HG03558 (cell line): ENCODE measurements around the gene HSP90AA1.

ENCODE experiments used
- ATAC-seq: cut with Tn5 transposase; IDR thresholded peaks from one replicate; pipeline ENCODE4 v1.9.1; 2021; ENCODE audit warnings: moderate number of reproducible peaks; ENCODE audit not compliant: unreplicated experiment; ENCODE audit errors: extremely low read depth

HSP90AA1 gene

DNA sequence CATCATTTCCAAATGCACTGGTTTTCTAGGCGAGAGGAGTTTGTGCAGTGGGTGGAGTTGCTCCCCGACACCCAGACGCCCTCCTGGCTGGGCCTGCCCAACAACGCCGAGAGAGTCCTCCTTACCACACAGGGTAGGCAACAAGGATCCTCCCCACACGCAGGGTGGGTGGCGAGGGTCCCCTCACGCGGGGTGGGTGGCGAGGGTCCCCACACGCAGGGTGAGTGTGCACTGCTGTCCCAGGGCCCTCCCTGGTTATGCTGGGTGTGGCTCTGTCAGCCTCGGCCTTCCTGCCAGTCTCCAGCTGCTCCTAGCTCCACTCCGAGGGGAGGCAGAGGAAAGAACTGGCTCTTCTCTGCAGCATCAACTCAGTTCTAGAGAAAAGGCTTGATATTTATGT, 42.3 kb downstream of the HSP90AA1 start:
- no peak for ATAC-seq

DNA sequence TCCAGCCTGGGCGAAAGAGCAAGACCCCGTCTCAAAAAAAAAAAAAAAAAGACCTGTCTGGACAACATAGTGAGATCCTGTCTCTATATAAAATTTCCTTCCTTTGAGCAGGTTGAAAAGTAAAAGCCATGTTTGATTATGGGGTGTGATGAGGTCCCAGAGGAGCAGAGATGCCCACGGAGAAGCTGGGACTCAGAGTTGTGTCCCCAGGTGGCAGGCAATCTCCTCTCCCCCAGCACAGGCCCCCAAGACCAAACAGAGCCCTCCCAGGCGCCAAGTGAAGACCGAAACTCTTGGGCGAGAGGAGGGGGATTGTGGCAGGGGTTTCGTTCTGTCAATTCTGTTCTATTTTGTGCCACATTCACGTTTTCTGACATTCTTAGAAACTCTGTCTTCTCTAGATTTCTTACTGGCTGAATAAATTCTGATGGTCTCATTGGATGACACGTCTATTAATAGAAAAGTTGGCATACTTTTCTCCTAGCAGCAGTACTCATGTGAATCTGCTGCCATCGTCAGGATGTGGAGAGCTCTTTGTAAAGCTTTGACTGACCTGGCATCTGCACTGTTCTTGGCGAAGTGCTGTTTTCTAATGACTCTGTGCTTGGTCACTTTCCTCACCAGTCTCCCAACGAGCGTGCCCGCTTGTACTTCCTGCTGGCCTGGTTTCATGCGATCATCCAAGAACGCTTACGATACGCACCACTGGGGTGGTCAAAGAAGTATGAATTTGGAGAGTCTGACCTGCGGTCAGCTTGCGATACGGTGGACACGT, 43.4 kb downstream of the HSP90AA1 start:
- no peak for ATAC-seq

DNA sequence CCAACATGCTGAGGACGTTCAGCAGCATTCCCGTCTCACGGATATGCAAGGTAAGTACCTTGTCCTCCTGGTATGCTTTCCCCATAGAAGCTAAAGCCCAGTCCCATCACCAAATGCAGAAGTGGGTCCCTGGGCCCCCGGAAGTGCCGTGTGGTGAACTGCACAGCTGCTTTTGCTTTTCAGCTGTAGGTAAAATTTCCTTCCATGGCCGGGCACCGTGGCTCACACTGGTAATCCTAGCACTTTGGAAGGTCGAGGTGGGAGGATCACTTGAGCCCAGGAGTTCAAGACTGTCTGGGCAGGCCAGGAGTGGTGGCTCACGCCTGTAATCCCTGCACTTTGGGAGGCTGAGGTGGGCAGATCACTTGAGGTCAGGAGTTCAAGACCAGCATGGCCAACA, 44.1 kb downstream of the HSP90AA1 start:
- ATAC-seq: no peak

DNA sequence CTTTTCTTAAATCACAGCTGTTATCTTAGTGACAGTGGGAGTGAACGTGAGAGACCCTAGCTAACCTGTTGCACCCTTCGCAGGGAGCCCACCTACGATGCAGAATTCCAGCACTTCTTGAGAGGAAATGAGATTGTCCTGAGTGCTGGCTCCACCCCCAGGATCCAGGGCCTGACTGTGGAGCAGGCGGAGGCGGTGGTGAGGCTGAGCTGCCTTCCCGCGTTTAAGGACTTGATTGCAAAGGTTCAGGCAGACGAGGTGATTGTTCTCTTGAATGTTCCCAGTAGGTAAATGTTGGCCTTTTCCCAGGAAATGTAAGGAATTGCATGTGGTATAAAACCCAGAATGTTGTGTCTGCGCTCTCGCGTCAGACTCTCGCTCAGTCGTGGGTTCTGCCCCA, 46.7 kb downstream of the HSP90AA1 start:
- ATAC-seq: no peak

DNA sequence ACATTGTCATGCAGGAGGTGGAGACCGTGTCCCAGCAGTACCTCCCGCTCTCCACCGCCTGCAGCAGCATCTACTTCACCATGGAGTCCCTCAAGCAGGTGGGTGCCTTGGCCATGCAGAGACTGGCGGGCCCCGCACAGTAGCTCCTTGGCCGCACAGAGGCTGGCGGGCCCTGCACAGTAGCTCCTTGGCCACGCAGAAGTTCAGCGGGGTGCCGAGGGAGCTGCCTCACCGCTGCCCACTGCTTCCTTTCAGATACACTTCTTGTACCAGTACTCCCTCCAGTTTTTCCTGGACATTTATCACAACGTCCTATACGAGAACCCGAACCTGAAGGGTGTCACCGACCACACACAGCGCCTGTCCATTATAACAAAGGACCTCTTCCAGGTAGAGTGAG, 47.7 kb downstream of the HSP90AA1 start:
- ATAC-seq: no peak

DNA sequence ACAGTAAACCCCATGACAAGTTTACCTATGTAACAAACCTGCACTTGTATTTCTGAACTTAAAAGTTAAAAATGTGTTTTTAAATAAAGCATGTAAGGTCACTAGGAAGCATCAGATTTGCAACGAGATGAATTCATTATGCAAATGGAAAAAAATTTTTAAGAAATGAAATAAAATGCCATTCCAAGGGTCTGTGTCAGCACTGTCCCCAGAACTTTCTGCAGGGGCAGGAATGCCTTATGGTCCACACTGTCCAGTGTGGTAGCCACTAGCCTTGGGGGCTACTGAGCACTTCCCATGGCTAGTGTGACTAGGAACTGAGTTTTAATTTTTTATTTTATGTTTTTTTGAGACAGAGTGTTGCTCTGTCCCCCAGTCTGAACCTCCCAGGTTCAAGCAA, 49.2 kb downstream of the HSP90AA1 start:
- no peak for ATAC-seq

DNA sequence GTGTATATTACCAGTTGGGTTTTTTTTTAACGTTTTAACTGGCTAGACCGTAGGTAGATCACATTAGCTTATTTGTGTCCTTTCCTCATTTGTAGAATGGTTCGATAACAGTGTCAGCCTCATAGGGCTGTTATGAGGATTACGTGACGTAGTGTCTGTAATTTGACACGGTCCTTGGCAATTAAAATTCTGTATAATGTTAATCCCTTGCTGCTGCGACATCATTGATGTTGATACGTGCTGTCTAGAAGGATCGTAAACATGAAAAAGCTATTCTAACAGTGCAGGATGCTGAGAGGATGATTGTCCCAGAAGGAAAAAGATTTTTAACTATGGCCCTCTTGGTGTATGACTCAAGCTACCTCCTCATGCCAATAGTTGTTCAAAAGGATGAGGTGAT, 50.9 kb downstream of the HSP90AA1 start:
- no peak for ATAC-seq

DNA sequence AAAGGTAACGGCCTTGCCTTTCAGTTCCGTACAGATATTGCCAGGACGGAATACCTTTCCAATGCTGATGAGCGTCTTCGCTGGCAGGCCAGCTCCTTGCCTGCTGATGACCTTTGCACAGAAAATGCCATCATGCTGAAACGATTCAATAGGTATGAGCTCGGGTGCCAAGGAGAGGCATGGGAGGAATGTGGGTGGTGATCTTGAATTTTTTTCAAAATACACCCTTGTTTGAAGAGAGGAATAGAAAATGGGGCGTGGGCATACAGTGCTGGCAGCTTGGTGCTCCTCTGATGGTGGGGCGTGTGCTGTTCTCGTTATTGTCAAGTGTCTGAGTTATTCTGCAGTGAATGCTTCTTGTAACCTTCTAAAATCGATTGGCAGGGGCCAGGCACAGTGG, 52.5 kb downstream of the HSP90AA1 start:
- no peak for ATAC-seq

DNA sequence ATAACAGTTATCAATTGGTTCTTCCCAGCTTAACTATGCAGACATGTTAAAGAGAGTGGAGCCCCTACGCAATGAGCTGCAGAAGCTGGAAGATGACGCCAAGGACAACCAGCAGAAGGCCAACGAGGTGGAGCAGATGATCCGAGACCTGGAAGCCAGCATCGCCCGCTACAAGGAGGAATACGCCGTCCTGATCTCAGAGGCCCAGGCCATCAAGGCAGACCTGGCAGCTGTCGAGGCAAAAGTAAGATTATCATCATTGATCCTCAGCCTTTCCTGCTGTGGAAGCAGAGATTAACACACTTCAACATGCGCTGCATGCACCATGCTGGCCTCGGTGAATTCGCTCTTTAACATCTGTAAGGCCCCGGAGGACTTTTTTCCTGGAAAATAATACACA, 53.6 kb downstream of the HSP90AA1 start:
- no peak for ATAC-seq
